Trophoblast cell (in vitro differentiated cells and primary cell): ENCODE measurements around the gene UNC79.

Experiments used
- DNase-seq, 2 donors: peaks; one replicate each; pipeline ENCODE4 v3.0.0-alpha.2; 2016
- H2AFZ ChIP-seq: 2 replicates; pipeline ENCODE4 v1.6.1; 2013; ENCODE audit warnings: low read length, moderate library complexity, mild to moderate bottlenecking; ENCODE audit not compliant: insufficient read depth, poor library complexity
- H2AK5ac ChIP-seq: 2 replicates; pipeline ENCODE4 v1.6.1; 2013; ENCODE audit warnings: mild to moderate bottlenecking, low read length
- H2BK120ac ChIP-seq: 2 replicates; pipeline ENCODE4 v1.6.1; 2013; ENCODE audit warnings: low read length, mild to moderate bottlenecking, moderate library complexity; ENCODE audit not compliant: insufficient read depth, poor library complexity
- H2BK12ac ChIP-seq: 2 replicates; pipeline ENCODE4 v1.6.1; 2013; ENCODE audit warnings: mild to moderate bottlenecking, low read length, moderate library complexity
- H2BK5ac ChIP-seq: 2 replicates; pipeline ENCODE4 v1.6.1; 2013; ENCODE audit warnings: low read length, low read depth, moderate library complexity, mild to moderate bottlenecking; ENCODE audit not compliant: poor library complexity
- H3K14ac ChIP-seq: 2 replicates; pipeline ENCODE4 v1.6.1; 2013; ENCODE audit warnings: mild to moderate bottlenecking, low read length
- H3K18ac ChIP-seq: 2 replicates; pipeline ENCODE4 v1.6.1; 2013; ENCODE audit warnings: mild to moderate bottlenecking, low read length
- H3K23ac ChIP-seq: 2 replicates; pipeline ENCODE4 v1.6.1; 2013; ENCODE audit warnings: low read length
- H3K27ac ChIP-seq: 2 replicates; pipeline ENCODE4 v1.5.1; 2013; ENCODE audit warnings: low read depth, mild to moderate bottlenecking, inconsistent platforms, low read length, moderate library complexity
- H3K27me3 ChIP-seq: 2 replicates; pipeline ENCODE4 v1.6.1; 2013; ENCODE audit warnings: inconsistent platforms, mild to moderate bottlenecking, low read length, moderate library complexity; ENCODE audit not compliant: insufficient read depth
- H3K36me3 ChIP-seq, 2 experiments: 1 replicate in 1 of 2; 2 replicates in 1 of 2; pipeline ENCODE4 v1.6.1; 2013; ENCODE audit warnings: low read length in 2 of 2, mild to moderate bottlenecking in 2 of 2, moderate library complexity in 1 of 2; ENCODE audit not compliant: insufficient read depth in 2 of 2, control insufficient read depth in 1 of 2
- H3K4ac ChIP-seq: 2 replicates; pipeline ENCODE4 v1.6.1; 2013; ENCODE audit warnings: low read depth, mild to moderate bottlenecking, low read length, moderate library complexity
- H3K4me1 ChIP-seq, 2 experiments: 1 replicate in 1 of 2; 2 replicates in 1 of 2; pipeline ENCODE4 v1.6.1; 2013; ENCODE audit warnings: low read length in 2 of 2, mild to moderate bottlenecking in 2 of 2, moderate library complexity in 1 of 2; ENCODE audit not compliant: insufficient read depth in 2 of 2, control insufficient read depth in 1 of 2
- H3K4me2 ChIP-seq: 2 replicates; pipeline ENCODE4 v1.6.1; 2013; ENCODE audit warnings: inconsistent platforms, mild to moderate bottlenecking, low read length, moderate library complexity
- H3K4me3 ChIP-seq: 2 replicates; pipeline ENCODE4 v1.5.1; 2013; ENCODE audit warnings: mild to moderate bottlenecking, low read depth, low read length, inconsistent platforms
- H3K79me1 ChIP-seq: one replicate; pipeline ENCODE4 v1.6.1; 2013; ENCODE audit warnings: low read length
- H3K79me2 ChIP-seq: 2 replicates; pipeline ENCODE4 v1.6.1; 2013; ENCODE audit warnings: low read length, mild to moderate bottlenecking; ENCODE audit not compliant: control insufficient read depth, insufficient read depth, poor library complexity
- H3K9ac ChIP-seq: 2 replicates; pipeline ENCODE4 v1.6.1; 2013; ENCODE audit warnings: mild to moderate bottlenecking, low read length
- H3K9me3 ChIP-seq: 2 replicates; pipeline ENCODE4 v1.6.1; 2013; ENCODE audit warnings: low read depth, mild to moderate bottlenecking, control low read depth, inconsistent platforms, low read length; ENCODE audit not compliant: insufficient read depth
- H4K12ac ChIP-seq: 2 replicates; pipeline ENCODE4 v1.6.1; 2013; ENCODE audit warnings: low read depth, mild to moderate bottlenecking, low read length, moderate library complexity
- H4K8ac ChIP-seq: 2 replicates; pipeline ENCODE4 v1.6.1; 2013; ENCODE audit warnings: low read depth, mild to moderate bottlenecking, low read length, moderate library complexity
- H4K91ac ChIP-seq: one replicate; pipeline ENCODE4 v1.6.1; 2013; ENCODE audit warnings: low read depth, mild to moderate bottlenecking, low read length, moderate library complexity
- WGBS: extraction: QIAGEN DNeasy Blood & Tissue Kit; methylation state at CpG from one replicate; pipeline ENCODE4 v1.1.7; 2013; ENCODE audit warnings: missing lambda C conversion rate; ENCODE audit not compliant: insufficient read length, insufficient coverage; ENCODE audit errors: extremely low coverage; 5-methylcytosine and 5-hydroxymethylcytosine counted together

Gene UNC79

DNA sequence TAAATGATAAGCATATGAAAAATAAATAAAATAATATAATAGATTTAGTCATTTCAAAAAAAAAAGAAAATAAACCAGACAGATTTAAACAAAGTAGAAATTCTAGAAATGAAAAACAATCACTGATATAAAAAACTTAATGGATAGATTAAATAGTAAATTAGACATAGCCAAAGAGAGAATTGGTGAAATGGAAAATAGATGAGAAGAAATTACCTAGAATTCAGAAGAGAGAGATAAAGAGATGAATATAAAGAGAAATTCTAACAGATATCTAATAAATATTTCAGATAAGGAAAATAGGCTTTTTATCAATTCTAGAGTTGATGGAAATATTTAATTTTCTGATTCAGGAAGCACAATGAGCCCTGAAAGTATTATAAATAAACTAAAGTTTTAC lies 234.4 kb downstream of the UNC79 start:
- no peak overlapping the region for H4K12ac ChIP-seq
- no peak overlapping the region for H2BK120ac ChIP-seq
- H4K8ac ChIP-seq, result no peak overlapping the region
- H3K9ac ChIP-seq, result no peak overlapping the region
- H3K4ac ChIP-seq, result no peak overlapping the region
- H2AK5ac ChIP-seq, result no peak overlapping the region
- H3K14ac ChIP-seq, result no peak overlapping the region
- H3K27me3 ChIP-seq, result no peaks in the 10 kb centered on the region
- no peak overlapping the region for H2AFZ ChIP-seq
- H3K23ac ChIP-seq, result no peak overlapping the region
- H3K27ac ChIP-seq, result no peak overlapping the region
- H2BK5ac ChIP-seq, result no peak overlapping the region
- H3K9me3 ChIP-seq, result no peaks in the 10 kb centered on the region
- no peak overlapping the region for H2BK12ac ChIP-seq
- DNase-seq, result no peak
- no peak overlapping the region for H3K4me2 ChIP-seq
- no peaks in the 10 kb centered on the region for H3K36me3 ChIP-seq
- H3K79me2 ChIP-seq, result no peaks in the 10 kb centered on the region
- no peak overlapping the region for H4K91ac ChIP-seq
- no peak overlapping the region for H3K18ac ChIP-seq
- H3K4me3 ChIP-seq, result no peak overlapping the region
- no peaks in the 10 kb centered on the region for H3K4me1 ChIP-seq
- no peaks in the 10 kb centered on the region for H3K79me1 ChIP-seq

DNA sequence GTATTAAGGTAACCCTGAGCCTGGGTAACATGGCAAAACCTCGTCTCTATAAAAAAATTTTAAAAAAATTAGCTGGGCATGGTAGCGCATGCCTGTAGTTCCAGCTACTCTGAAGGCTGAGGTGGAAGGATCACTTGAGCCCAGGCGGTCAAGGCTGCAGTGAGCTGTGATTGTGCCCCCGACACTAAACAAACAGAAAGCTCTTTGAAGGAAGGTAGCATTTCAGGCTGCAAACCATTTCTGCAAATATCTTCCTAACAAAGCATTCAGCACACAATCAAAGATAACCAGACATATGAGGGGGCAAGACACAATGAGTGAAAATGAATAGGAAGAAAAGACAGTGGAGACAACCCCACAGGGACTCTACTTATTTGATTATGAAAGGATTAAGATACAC lies 238.9 kb downstream of the UNC79 start:
- Histone ChIP-seq H3K79me2 (no peaks in the 10 kb centered on the region), H2BK120ac (no peak overlapping the region), H3K9me3 (no peaks in the 10 kb centered on the region), H3K23ac (no peak overlapping the region), H3K4ac (no peak overlapping the region), H2AFZ (no peak overlapping the region), H3K4me1 (peaks cover 0 to under 1% of the 10 kb centered on the region in 2 experiments), H3K14ac (no peak overlapping the region), H3K4me3 (no peak overlapping the region), H3K4me2 (no peak overlapping the region), H4K91ac (no peak overlapping the region), H3K9ac (no peak overlapping the region), H3K27ac (no peak overlapping the region), H3K18ac (no peak overlapping the region), H2BK12ac (no peak overlapping the region), H3K79me1 (no peaks in the 10 kb centered on the region), H4K12ac (no peak overlapping the region), H4K8ac (no peak overlapping the region), H3K27me3 (no peaks in the 10 kb centered on the region), H2AK5ac (no peak overlapping the region), H3K36me3 (no peaks in the 10 kb centered on the region), H2BK5ac (no peak overlapping the region)
- WGBS, result no CpG with 5 or more reads among the region's 4 CpGs
- DNase-seq, result no peak

DNA sequence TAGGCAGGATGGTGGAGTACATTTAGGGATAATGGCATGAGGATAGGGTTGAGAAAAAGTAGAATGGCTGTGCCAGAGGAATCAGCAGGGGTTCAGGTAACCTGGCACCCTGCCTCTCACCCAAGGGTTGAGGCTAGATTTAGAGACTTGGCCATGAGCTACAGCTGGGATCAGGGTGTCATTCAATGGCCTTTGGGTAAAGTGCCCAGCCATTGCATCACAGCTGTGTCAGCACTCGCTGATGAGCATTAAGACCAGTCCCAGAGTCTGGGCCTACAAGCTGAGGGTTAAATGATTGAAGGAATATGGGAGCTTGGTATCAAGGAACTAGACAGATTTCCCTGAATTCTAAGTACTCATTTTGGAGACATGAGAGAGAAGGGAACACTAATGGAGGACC lies 243.6 kb downstream of the UNC79 start:
- no peak overlapping the region for H3K4me2 ChIP-seq
- no peaks in the 10 kb centered on the region for H3K27me3 ChIP-seq
- no CpG with 5 or more reads among the region's 1 CpG for WGBS

DNA sequence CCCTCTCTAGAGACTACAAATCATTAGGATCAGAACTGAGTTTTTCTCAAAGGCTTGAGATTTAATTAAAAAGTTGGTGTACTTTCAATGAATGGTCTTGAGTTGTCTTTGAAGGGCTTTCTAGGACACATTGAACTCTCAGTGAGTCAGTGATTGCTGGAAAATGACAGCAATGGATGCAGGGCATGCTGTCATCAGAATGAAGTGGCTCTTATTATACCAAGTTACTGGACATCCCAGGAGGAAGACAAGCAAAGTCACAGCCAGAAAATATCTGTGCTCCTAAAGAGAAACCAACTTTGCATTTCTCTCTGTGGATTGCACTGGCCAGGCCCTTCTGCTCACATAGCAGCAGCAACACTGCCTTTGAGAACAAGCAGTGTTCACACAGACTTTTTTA lies 244.9 kb downstream of the UNC79 start:
- Histone ChIP-seq H2AK5ac (no peak overlapping the region), H3K36me3 (no peaks in the 10 kb centered on the region), H4K12ac (no peak overlapping the region), H3K14ac (no peak overlapping the region), H2BK12ac (no peak overlapping the region), H3K18ac (no peak overlapping the region), H3K4me2 (no peak overlapping the region), H3K4me1 (peaks cover 0 to 2% of the 10 kb centered on the region in 2 experiments), H4K8ac (no peak overlapping the region), H2BK120ac (no peak overlapping the region), H3K79me1 (no peaks in the 10 kb centered on the region), H4K91ac (no peak overlapping the region), H3K9me3 (no peaks in the 10 kb centered on the region), H3K9ac (no peak overlapping the region), H3K27me3 (no peaks in the 10 kb centered on the region), H3K23ac (no peak overlapping the region), H3K27ac (no peak overlapping the region), H3K79me2 (no peaks in the 10 kb centered on the region), H3K4ac (no peak overlapping the region), H2AFZ (no peak overlapping the region), H3K4me3 (no peak overlapping the region), H2BK5ac (no peak overlapping the region)
- no peak for DNase-seq

More for the DNA sequence above, 243.6 kb downstream of the UNC79 start:
- H2BK120ac ChIP-seq, result no peak overlapping the region
- H3K79me1 ChIP-seq, result no peaks in the 10 kb centered on the region
- H2BK5ac ChIP-seq, result no peak overlapping the region
- no peak overlapping the region for H3K14ac ChIP-seq
- no peak overlapping the region for H2BK12ac ChIP-seq
- no peak overlapping the region for H3K9ac ChIP-seq
- no peak overlapping the region for H4K8ac ChIP-seq
- no peak overlapping the region for H4K12ac ChIP-seq
- no peak overlapping the region for H3K27ac ChIP-seq
- H3K23ac ChIP-seq, result no peak overlapping the region
- no peak overlapping the region for H4K91ac ChIP-seq
- no peak overlapping the region for H3K4ac ChIP-seq
- H3K4me1 ChIP-seq, result peaks cover 0 to 2% of the 10 kb centered on the region in 2 experiments
- no peaks in the 10 kb centered on the region for H3K36me3 ChIP-seq
- no peak for DNase-seq
- no peak overlapping the region for H3K4me3 ChIP-seq
- no peak overlapping the region for H2AK5ac ChIP-seq
- no peak overlapping the region for H3K18ac ChIP-seq
- H2AFZ ChIP-seq, result no peak overlapping the region
- H3K9me3 ChIP-seq, result no peaks in the 10 kb centered on the region
- no peaks in the 10 kb centered on the region for H3K79me2 ChIP-seq
